HCT116 (cell line): ENCODE data around the gene ASIC3. TPM values are rescaled to one million over a fixed set of nuclear protein-coding genes. Genes with fewer than 3 reads are reported as not detected.

Experiments
- ATAC-seq: fragments of 200-7000 bp; cut with Tn5 transposase; 2 replicates; pipeline ENCODE4 v1.9.1; 2020; ENCODE audit warnings: mild to moderate bottlenecking, moderate library complexity
- BruUV-seq: library from RNA; stranded (reverse); fragments of 400-500 nt; replicated peaks from 2 replicates; lab custom pipeline; 2021; lab: Mats Ljungman, UMichigan
- CTCF ChIA-PET: fragments of 300-600 bp; sonication (Branson Sonifier 250); formaldehyde crosslinking; loops from one replicate; lab custom pipeline; 2021; ENCODE audit warnings: antibody characterized with exemption; lab: Charles Lee
- POLR2A ChIA-PET: fragments of 300-600, 350-600 bp; sonication (Branson Sonifier 250); formaldehyde crosslinking; loops from one replicate; lab custom pipeline; 2021; ENCODE audit warnings: antibody characterized with exemption; lab: Charles Lee
- RAD21 ChIA-PET, 2 experiments: fragments of 300-600 bp; sonication (Branson Sonifier 250); formaldehyde crosslinking; loops; one replicate each; lab custom pipeline; 2023; ENCODE audit warnings: low total read pairs in 2 of 2; ENCODE audit not compliant: uncharacterized antibody in 2 of 2, unreplicated experiment in 2 of 2, low non-redundant PET in 1 of 2; lab: Charles Lee
- DNase-seq: peaks from one replicate; pipeline ENCODE4 v3.0.0-alpha.2; 2010; ENCODE audit warnings: low read depth, low spot score
- H2AFZ ChIP-seq: fragments of 200-600 bp; shearing (Covaris generic), sonication (generic); 2 replicates; pipeline ENCODE4 v1.6.1; 2017; ENCODE audit warnings: low read depth, mixed run types, mixed read lengths, antibody characterized with exemption, low read length; ENCODE audit not compliant: poor library complexity, severe bottlenecking
- H3K27ac ChIP-seq: 2 replicates; pipeline ENCODE4 v1.5.1; 2012; ENCODE audit warnings: low read depth, low read length
- H3K27me3 ChIP-seq: fragments of 200-600 bp; sonication (generic); 2 replicates; pipeline ENCODE4 v1.6.1; 2016; ENCODE audit warnings: mixed run types, low read length, mixed read lengths; ENCODE audit not compliant: insufficient read depth
- H3K36me3 ChIP-seq, 2 experiments: fragments of 200-500 bp in 1 of 2; fragments of 200-600 bp in 1 of 2; sonication (Bioruptor generic) in 1 of 2; sonication (generic) in 1 of 2; 2 replicates each; pipeline versions ENCODE4 v1.5.1 to v1.6.1; 2014 to 2016; ENCODE audit warnings: low read length in 2 of 2, inconsistent platforms in 1 of 2, mixed read lengths in 1 of 2, mixed run types in 1 of 2; ENCODE audit not compliant: insufficient read depth in 2 of 2, control insufficient read depth in 1 of 2
- H3K4me1 ChIP-seq, 2 experiments: fragments of 200-600 bp in 1 of 2; sonication (generic) in 1 of 2; 2 replicates each; pipeline versions ENCODE4 v1.5.1 to v1.6.1; 2012 to 2017; ENCODE audit warnings: low read length in 2 of 2, inconsistent platforms in 1 of 2, mild to moderate bottlenecking in 1 of 2, mixed read lengths in 1 of 2, mixed run types in 1 of 2, moderate library complexity in 1 of 2; ENCODE audit not compliant: insufficient read depth in 2 of 2, control insufficient read depth in 1 of 2
- H3K4me2 ChIP-seq: fragments of 200-600 bp; sonication (generic); 2 replicates; pipeline ENCODE4 v1.6.1; 2017; ENCODE audit warnings: mixed run types, low read length, mixed read lengths
- H3K4me3 ChIP-seq, 2 experiments: fragments of 200-600 bp in 1 of 2; sonication (generic) in 1 of 2; replicated peaks in 1 of 2; 2 replicates each; pipeline ENCODE4 v1.5.1; 2011 to 2016; ENCODE audit warnings: low read length in 2 of 2, control low read depth in 1 of 2, low read depth in 1 of 2, mild to moderate bottlenecking in 1 of 2, mixed read lengths in 1 of 2, mixed run types in 1 of 2
- H3K79me2 ChIP-seq: fragments of 200-600 bp; sonication (generic); 2 replicates; pipeline ENCODE4 v1.6.1; 2017; ENCODE audit warnings: mild to moderate bottlenecking, mixed run types, low read length, moderate library complexity, mixed read lengths; ENCODE audit not compliant: insufficient read depth
- H3K9ac ChIP-seq: fragments of 200-600 bp; sonication (generic); 2 replicates; pipeline ENCODE4 v1.6.1; 2016; ENCODE audit warnings: low read length, mixed read lengths
- H3K9me2 ChIP-seq: fragments of 200-600 bp; sonication (generic), shearing (Covaris generic); 2 replicates; pipeline ENCODE4 v1.6.1; 2017; ENCODE audit warnings: mixed run types, mild to moderate bottlenecking, moderate library complexity; ENCODE audit not compliant: insufficient read depth
- H3K9me3 ChIP-seq, 2 experiments: fragments of 200-500 bp in 1 of 2; fragments of 200-600 bp in 1 of 2; sonication (Bioruptor generic) in 1 of 2; sonication (generic) in 1 of 2; 2 replicates each; pipeline ENCODE4 v1.6.1; 2014 to 2017; ENCODE audit warnings: low read length in 2 of 2, mixed read lengths in 2 of 2, inconsistent platforms in 1 of 2, low read depth in 1 of 2, mild to moderate bottlenecking in 1 of 2, mixed run types in 1 of 2, moderate library complexity in 1 of 2; ENCODE audit not compliant: control insufficient read depth in 1 of 2, insufficient read depth in 1 of 2
- H4K20me1 ChIP-seq: fragments of 200-600 bp; sonication (generic), shearing (Covaris generic); 2 replicates; pipeline ENCODE4 v1.6.1; 2017; ENCODE audit warnings: mixed run types, mild to moderate bottlenecking, moderate library complexity; ENCODE audit not compliant: insufficient read depth
- EGR1 ChIP-seq: IDR thresholded peaks from 2 replicates; pipeline ENCODE4 v1.6.1; 2012; ENCODE audit warnings: low read depth
- ELF1 ChIP-seq: IDR thresholded peaks from 2 replicates; pipeline ENCODE4 v1.6.1; 2012; ENCODE audit warnings: low read depth, borderline replicate concordance
- EZH2phosphoT487 ChIP-seq: fragments of 200-600 bp; IDR thresholded peaks from 2 replicates; pipeline ENCODE4 v1.6.1; 2018; ENCODE audit warnings: antibody characterized with exemption, borderline replicate concordance
- FOSL1 ChIP-seq: IDR thresholded peaks from 2 replicates; pipeline ENCODE4 v1.6.1; 2012; ENCODE audit warnings: low read depth
- JUND ChIP-seq: IDR thresholded peaks from 2 replicates; pipeline ENCODE4 v1.6.1; 2012
- POLR2A ChIP-seq: IDR thresholded peaks from 2 replicates; pipeline ENCODE4 v1.7.0; 2011; ENCODE audit warnings: borderline replicate concordance; ENCODE audit not compliant: insufficient read depth, insufficient read length; ENCODE audit errors: extremely low read depth
- RAD21 ChIP-seq: IDR thresholded peaks from 2 replicates; pipeline ENCODE4 v1.6.1; 2012; ENCODE audit warnings: low read depth, mild to moderate bottlenecking
- SIN3A ChIP-seq: IDR thresholded peaks from 2 replicates; pipeline ENCODE4 v1.6.1; 2012; ENCODE audit warnings: low read depth
- TCF7L2 ChIP-seq: IDR thresholded peaks from 2 replicates; pipeline ENCODE4 v1.7.0; 2011; ENCODE audit warnings: borderline replicate concordance, inconsistent platforms; ENCODE audit not compliant: insufficient read depth, insufficient read length; ENCODE audit errors: extremely low read depth
- ZFX ChIP-seq: fragments of 450-650 bp; IDR thresholded peaks from 2 replicates; pipeline ENCODE4 v1.6.1; 2017
- ZNF274 ChIP-seq: fragments of 200-500 bp; sonication (Bioruptor generic); IDR thresholded peaks from 2 replicates; pipeline ENCODE4 v1.6.1; 2014; ENCODE audit warnings: mild to moderate bottlenecking, low read depth, low read length, inconsistent platforms
- intact Hi-C: fragments of 100-400 bp; cut with micrococcal nuclease; formaldehyde crosslinking; loops from 2 replicates; pipeline ENCODE4 v1.10.0; 2022
- total RNA-seq: library from RNA; stranded (reverse); gene quantifications from one replicate; pipeline ENCODE4 v1.2.1, GENCODE V29; 2021; ENCODE audit not compliant: unreplicated experiment
- TF ChIP-seq, protein P1 (sequence below): IDR thresholded peaks from 2 replicates; pipeline ENCODE4 v1.6.1; 2012
- TF ChIP-seq, protein P2 (sequence below), 3 experiments: fragments of 200-600 bp in 1 of 3; sonication (generic) in 1 of 3; IDR thresholded peaks in 2 of 3; conservative IDR thresholded peaks in 1 of 3; 2 replicates each; pipeline ENCODE4 v1.5.1; 2012 to 2017; ENCODE audit warnings: low read depth in 2 of 3, low read length in 2 of 3, antibody characterized with exemption in 1 of 3, borderline replicate concordance in 1 of 3, control low read depth in 1 of 3, mild to moderate bottlenecking in 1 of 3, mixed read lengths in 1 of 3, mixed run types in 1 of 3, moderate library complexity in 1 of 3; ENCODE audit not compliant: insufficient read depth in 1 of 3
- TF ChIP-seq, protein P3 (sequence below): IDR thresholded peaks from 2 replicates; pipeline ENCODE4 v1.6.1; 2012

Gene ASIC3
- total RNA-seq, 1 experiment from 2014 or later, result 4.4 TPM

DNA sequence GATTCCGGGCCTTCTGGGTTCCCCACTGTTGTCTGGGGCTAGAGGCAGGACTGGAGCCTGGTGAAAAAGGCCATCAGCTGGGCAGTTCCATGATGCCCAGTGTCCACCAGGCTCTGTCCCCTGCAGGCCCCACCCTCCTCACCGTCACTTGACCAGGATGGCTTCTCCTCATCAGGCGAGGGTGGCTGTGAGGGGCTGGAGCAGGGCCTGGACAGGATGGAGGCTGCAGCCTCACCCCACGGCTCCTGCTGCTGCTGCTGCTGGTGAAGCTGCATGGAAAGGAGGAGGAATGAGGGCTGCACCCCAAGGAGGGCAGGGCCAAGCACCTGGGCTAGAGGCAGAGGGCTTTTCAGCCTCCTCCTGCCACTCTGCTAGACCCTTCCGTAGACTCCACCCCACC is 32.4 kb upstream of the ASIC3 start:
- ATAC-seq, result no peak
- no peak overlapping the region for H3K4me3 ChIP-seq
- H3K79me2 ChIP-seq, result no peaks in the 10 kb centered on the region
- intact Hi-C loops, result loop anchor here (5.0 to 10.0 kb wide), 2 partner anchors 119 to 241 kb away; no protein-coding TSS in a partner anchor
- RAD21 ChIA-PET, result no interaction called here
- no peaks in the 10 kb centered on the region for H3K9me3 ChIP-seq
- H3K9ac ChIP-seq, result no peak overlapping the region
- no peak overlapping the region for H3K27ac ChIP-seq
- H3K27me3 ChIP-seq, result no peaks in the 10 kb centered on the region
- peaks cover 0 to 42% of the 10 kb centered on the region in 2 experiments; a peak in 2 of 4 replicates for H3K4me1 ChIP-seq
- TF ChIP-seq, protein P1, sequence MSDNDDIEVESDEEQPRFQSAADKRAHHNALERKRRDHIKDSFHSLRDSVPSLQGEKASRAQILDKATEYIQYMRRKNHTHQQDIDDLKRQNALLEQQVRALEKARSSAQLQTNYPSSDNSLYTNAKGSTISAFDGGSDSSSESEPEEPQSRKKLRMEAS, result no peak
- TF ChIP-seq, protein P2, sequence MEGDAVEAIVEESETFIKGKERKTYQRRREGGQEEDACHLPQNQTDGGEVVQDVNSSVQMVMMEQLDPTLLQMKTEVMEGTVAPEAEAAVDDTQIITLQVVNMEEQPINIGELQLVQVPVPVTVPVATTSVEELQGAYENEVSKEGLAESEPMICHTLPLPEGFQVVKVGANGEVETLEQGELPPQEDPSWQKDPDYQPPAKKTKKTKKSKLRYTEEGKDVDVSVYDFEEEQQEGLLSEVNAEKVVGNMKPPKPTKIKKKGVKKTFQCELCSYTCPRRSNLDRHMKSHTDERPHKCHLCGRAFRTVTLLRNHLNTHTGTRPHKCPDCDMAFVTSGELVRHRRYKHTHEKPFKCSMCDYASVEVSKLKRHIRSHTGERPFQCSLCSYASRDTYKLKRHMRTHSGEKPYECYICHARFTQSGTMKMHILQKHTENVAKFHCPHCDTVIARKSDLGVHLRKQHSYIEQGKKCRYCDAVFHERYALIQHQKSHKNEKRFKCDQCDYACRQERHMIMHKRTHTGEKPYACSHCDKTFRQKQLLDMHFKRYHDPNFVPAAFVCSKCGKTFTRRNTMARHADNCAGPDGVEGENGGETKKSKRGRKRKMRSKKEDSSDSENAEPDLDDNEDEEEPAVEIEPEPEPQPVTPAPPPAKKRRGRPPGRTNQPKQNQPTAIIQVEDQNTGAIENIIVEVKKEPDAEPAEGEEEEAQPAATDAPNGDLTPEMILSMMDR (IDR thresholded peaks at IDR 0.05 in 2 of 3, conservative IDR thresholded peaks at IDR 0.05 in 1 of 3; ENCODE audit: borderline replicate concordance in 1 of 3, insufficient read depth in 1 of 3, low read depth in 2 of 3, low read length in 2 of 3), result no peak
- TF ChIP-seq, protein P3, sequence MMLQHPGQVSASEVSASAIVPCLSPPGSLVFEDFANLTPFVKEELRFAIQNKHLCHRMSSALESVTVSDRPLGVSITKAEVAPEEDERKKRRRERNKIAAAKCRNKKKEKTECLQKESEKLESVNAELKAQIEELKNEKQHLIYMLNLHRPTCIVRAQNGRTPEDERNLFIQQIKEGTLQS, result no peak
- no peak for TF ChIP-seq ZFX
- no peak for TF ChIP-seq EZH2phosphoT487
- no peak for TF ChIP-seq ELF1
- no peak for TF ChIP-seq EGR1
- TF ChIP-seq ZNF274, result no peak
- TF ChIP-seq SIN3A, result no peak
- no peak for TF ChIP-seq POLR2A
- no peak for TF ChIP-seq FOSL1
- no peak for TF ChIP-seq RAD21
- no peak for TF ChIP-seq JUND
- TF ChIP-seq TCF7L2, result no peak
- TF ChIP-seq, all 23 proteins: peak for 0
- Histone ChIP-seq H3K36me3 (no peaks in the 10 kb centered on the region), H3K9me2 (no peaks in the 10 kb centered on the region), H2AFZ (no peak overlapping the region), H3K4me2 (no peak overlapping the region), H4K20me1 (no peaks in the 10 kb centered on the region)
- BruUV-seq, result no TSS peak
- POLR2A ChIA-PET, result no interaction called here
- no peak for DNase-seq
- CTCF ChIA-PET, result no interaction called here
